Activated B cell treated with CpG ODN at 0.5 μM for 24 hours (primary cell): ENCODE data around the gene NAV3. TPM values are rescaled to one million over a fixed set of nuclear protein-coding genes. Genes with fewer than 3 reads are reported as not detected.

Experiments used
- ATAC-seq: fragments of 200-7000 bp; cut with Tn5 transposase; one replicate; pipeline ENCODE4 v1.10.0; 2021; ENCODE audit warnings: low read depth, mild to moderate bottlenecking, moderate library complexity
- CTCF ChIA-PET: fragments of 350-600 bp; sonication (Branson Sonifier 250); formaldehyde crosslinking; loops from one replicate; lab custom pipeline; 2021; ENCODE audit warnings: antibody characterized with exemption; lab: Charles Lee
- POLR2A ChIA-PET: fragments of 350-600 bp; sonication (Branson Sonifier 250); formaldehyde crosslinking; loops from one replicate; lab custom pipeline; 2021; ENCODE audit warnings: antibody characterized with exemption; lab: Charles Lee
- DNase-seq: peaks from one replicate; pipeline ENCODE4 v3.0.0; 2022
- H3K27ac Mint-ChIP-seq: one replicate; pipeline ENCODE4 v1.8.0; 2020; ENCODE audit warnings: mixed read lengths
- H3K27me3 Mint-ChIP-seq: one replicate; pipeline ENCODE4 v1.8.0; 2021; ENCODE audit warnings: mixed read lengths
- H3K36me3 Mint-ChIP-seq: one replicate; pipeline ENCODE4 v1.8.0; 2021; ENCODE audit warnings: low read depth, mixed read lengths
- H3K4me1 Mint-ChIP-seq: one replicate; pipeline ENCODE4 v1.8.0; 2021; ENCODE audit warnings: mixed read lengths
- H3K4me3 Mint-ChIP-seq: one replicate; pipeline ENCODE4 v1.8.0; 2020; ENCODE audit warnings: mild to moderate bottlenecking, mixed read lengths
- H3K9me3 Mint-ChIP-seq: one replicate; pipeline ENCODE4 v1.8.0; 2020; ENCODE audit warnings: mixed read lengths
- intact Hi-C: fragments of 100-400 bp; cut with micrococcal nuclease; formaldehyde crosslinking; loops from one replicate; pipeline ENCODE4 v1.15.1; 2024
- total RNA-seq: library from RNA; stranded (reverse); gene quantifications from 2 replicates; pipeline ENCODE4 v1.2.3, GENCODE V29; 2022
- TF ChIP-seq, protein P1 (sequence below): fragments of 200-600 bp; IDR thresholded peaks from one replicate; pipeline ENCODE4 v1.8.0; 2022; ENCODE audit warnings: antibody characterized with exemption, mild to moderate bottlenecking

Gene NAV3
- total RNA-seq, 1 donor from 2014 or later = not detected

GRCh38 chr12:77947330-77947729 is 116.6 kb downstream of the NAV3 start:
- Mint-ChIP-seq H3K4me1 (no peaks in the 10 kb centered on the region), H3K9me3 (no peaks in the 10 kb centered on the region), H3K36me3 (no peaks in the 10 kb centered on the region), H3K27ac (no peak overlapping the region), H3K27me3 (no peaks in the 10 kb centered on the region), H3K4me3 (no peak overlapping the region)
- CTCF ChIA-PET = no interaction called here
- DNase-seq (no peak), ATAC-seq (no peak)
- POLR2A ChIA-PET = no interaction called here
- intact Hi-C loops = no loop called here
- TF ChIP-seq, protein P1, sequence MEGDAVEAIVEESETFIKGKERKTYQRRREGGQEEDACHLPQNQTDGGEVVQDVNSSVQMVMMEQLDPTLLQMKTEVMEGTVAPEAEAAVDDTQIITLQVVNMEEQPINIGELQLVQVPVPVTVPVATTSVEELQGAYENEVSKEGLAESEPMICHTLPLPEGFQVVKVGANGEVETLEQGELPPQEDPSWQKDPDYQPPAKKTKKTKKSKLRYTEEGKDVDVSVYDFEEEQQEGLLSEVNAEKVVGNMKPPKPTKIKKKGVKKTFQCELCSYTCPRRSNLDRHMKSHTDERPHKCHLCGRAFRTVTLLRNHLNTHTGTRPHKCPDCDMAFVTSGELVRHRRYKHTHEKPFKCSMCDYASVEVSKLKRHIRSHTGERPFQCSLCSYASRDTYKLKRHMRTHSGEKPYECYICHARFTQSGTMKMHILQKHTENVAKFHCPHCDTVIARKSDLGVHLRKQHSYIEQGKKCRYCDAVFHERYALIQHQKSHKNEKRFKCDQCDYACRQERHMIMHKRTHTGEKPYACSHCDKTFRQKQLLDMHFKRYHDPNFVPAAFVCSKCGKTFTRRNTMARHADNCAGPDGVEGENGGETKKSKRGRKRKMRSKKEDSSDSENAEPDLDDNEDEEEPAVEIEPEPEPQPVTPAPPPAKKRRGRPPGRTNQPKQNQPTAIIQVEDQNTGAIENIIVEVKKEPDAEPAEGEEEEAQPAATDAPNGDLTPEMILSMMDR = no peak

DNA sequence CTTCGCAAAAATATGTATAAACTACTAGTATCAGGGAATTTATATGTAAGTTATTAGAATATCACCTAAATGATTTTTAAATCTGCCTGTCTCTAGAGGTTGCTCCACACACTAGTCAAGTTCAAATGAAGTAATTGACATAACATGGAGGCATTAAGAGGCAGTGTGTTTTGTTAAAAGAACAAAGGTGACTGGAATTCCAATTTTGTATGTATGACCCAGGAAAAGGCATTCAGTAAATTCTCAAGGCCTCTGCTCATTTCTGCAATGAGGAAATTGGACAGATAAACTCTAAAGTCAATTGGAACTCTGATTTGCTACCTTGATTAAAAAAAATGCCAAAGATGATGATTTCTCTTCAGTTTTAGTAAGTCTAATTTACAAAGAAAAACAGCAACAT is 117.1 kb downstream of the NAV3 start:
- ChIA-PET POLR2A (no interaction called here), CTCF (no interaction called here)
- no peaks in the 10 kb centered on the region for H3K4me1 Mint-ChIP-seq
- intact Hi-C loops = no loop called here
- no peak for ATAC-seq
- no peaks in the 10 kb centered on the region for H3K27me3 Mint-ChIP-seq
- no peak overlapping the region for H3K4me3 Mint-ChIP-seq
- DNase-seq = no peak
- H3K36me3 Mint-ChIP-seq = no peaks in the 10 kb centered on the region
- no peak overlapping the region for H3K27ac Mint-ChIP-seq
- TF ChIP-seq, protein P1 = no peak
- H3K9me3 Mint-ChIP-seq = no peaks in the 10 kb centered on the region

DNA sequence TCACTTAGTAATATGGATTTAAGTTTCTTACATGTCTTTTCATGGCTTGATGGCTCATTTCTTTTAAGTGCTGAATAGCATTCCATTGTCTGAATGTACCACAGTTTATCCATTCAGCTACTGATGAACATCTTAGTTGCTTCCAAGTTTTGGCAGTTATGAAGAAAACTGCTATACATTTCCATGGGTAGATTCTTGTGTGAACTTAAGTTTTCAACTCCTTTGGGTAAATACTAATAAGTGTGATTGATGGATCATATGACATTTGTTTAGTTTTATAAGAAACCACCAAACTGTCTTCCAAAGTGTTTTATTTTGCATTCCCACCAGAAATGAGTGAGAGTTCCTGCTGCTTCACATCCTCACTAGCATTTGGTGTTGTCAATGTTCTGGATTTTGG is 119.2 kb downstream of the NAV3 start:
- intact Hi-C loops = no loop called here
- no peaks in the 10 kb centered on the region for H3K36me3 Mint-ChIP-seq
- H3K4me3 Mint-ChIP-seq = no peak overlapping the region
- TF ChIP-seq, protein P1 = no peak
- ChIA-PET POLR2A (no interaction called here), CTCF (no interaction called here)
- ATAC-seq (no peak), DNase-seq (no peak)
- H3K9me3 Mint-ChIP-seq = no peaks in the 10 kb centered on the region
- H3K27ac Mint-ChIP-seq = no peak overlapping the region
- H3K4me1 Mint-ChIP-seq = no peaks in the 10 kb centered on the region
- H3K27me3 Mint-ChIP-seq = no peaks in the 10 kb centered on the region

DNA sequence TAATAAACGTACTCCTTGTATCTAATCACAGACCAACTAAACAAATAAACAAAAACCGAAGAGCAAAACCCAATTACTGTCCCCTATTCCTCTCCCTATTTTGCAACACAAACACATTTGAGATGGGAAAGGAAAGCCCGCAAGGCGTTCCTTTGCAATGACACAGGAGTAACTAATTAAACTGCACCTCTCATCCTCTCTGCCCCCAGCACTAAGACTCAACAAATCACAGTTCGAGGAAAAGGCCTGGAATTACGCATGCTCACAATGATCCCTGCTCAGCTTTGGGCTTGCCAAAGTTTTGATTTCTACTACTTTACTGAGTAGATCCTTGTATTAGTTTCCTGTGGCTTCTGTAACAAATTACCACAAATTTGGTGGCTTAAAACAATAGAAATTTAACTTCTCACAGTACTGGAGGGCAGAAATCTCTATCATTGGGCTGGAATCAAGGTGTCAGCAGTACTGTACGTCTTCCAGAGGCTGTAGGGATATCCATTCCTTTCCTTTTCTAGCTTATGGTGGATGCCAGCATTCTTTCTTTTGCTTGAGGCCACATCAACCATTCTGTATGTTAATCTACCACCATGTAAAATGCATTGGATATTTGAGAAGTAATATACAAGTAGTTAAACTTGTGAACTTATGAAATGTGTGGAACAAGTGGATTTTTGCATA is 123.0 kb downstream of the NAV3 start:
- ATAC-seq = no peak
- TF ChIP-seq, protein P1 = no peak
- intact Hi-C loops = no loop called here
- H3K4me3 Mint-ChIP-seq = no peak overlapping the region
- POLR2A ChIA-PET = no interaction called here
- H3K27me3 Mint-ChIP-seq = no peaks in the 10 kb centered on the region
- H3K27ac Mint-ChIP-seq = no peak overlapping the region
- no peaks in the 10 kb centered on the region for H3K36me3 Mint-ChIP-seq
- CTCF ChIA-PET = no interaction called here
- DNase-seq = no peak
- no peaks in the 10 kb centered on the region for H3K9me3 Mint-ChIP-seq
- H3K4me1 Mint-ChIP-seq = no peaks in the 10 kb centered on the region

- CTCF ChIA-PET = no interaction called here
- Mint-ChIP-seq H3K4me1 (no peaks in the 10 kb centered on the region), H3K36me3 (no peaks in the 10 kb centered on the region), H3K27me3 (no peaks in the 10 kb centered on the region), H3K9me3 (no peaks in the 10 kb centered on the region), H3K27ac (no peak overlapping the region), H3K4me3 (no peak overlapping the region)
- TF ChIP-seq, protein P1 = no peak
- no peak for ATAC-seq
- DNase-seq = no peak
- POLR2A ChIA-PET = no interaction called here
- intact Hi-C loops = no loop called here
These were observed 123.5 kb downstream of the NAV3 start for GRCh38 chr12:77954206-77954555.
